Measurements from ENCODE around the gene UNKL.
A peak's percentile ranks its signal among the peaks of the same experiment; 100 is the strongest.

UNKL gene

DNA sequence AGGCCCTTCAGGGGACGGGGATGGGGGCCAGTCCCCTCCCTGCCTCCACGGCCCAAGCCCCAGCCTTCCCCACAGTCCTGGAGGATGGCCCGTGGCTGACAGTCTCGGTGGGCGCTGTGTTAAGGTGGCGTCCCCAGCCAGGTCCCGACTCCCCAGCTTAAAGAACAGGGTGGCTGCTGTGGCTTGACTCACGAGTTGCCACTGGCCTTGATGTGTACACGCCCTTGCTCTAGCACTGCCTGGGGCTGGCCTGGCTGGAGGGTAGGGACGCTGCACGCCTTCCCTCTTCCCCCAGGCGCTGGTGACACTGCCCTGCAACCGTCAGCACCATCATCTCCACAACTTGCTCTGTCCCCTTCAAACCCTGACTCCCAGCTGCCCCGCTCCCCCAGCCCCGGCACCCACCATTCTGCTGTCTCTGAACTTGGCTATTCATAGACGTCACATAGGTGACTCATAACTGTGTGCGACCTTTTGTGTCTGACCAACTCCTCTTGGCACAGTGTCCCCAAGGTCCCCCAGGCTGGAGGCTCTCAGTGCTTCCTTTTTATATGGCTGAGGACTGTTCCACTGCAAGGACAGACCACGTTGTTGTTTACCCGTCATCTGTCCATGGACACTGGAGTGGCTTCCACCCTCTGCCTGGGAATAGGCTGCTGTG, 56.5 kb downstream of the UNKL start:
- in situ Hi-C loops (cut with MboI; ENCODE audit: low sequenced_read_pairs) = no loop called here
- Histone ChIP-seq H3K4me1 (no peaks in the 10 kb centered on the region), H3K9me3 (no peaks in the 10 kb centered on the region), H3K36me3 (replicated peaks) (peaks cover 24% of the 10 kb centered on the region), H3K27me3 (ENCODE audit: low read depth) (no peaks in the 10 kb centered on the region), H3K4me3 (no peak overlapping the region)
- DNase-seq (ENCODE audit: low spot score in 2 of 2) = no peak

DNA sequence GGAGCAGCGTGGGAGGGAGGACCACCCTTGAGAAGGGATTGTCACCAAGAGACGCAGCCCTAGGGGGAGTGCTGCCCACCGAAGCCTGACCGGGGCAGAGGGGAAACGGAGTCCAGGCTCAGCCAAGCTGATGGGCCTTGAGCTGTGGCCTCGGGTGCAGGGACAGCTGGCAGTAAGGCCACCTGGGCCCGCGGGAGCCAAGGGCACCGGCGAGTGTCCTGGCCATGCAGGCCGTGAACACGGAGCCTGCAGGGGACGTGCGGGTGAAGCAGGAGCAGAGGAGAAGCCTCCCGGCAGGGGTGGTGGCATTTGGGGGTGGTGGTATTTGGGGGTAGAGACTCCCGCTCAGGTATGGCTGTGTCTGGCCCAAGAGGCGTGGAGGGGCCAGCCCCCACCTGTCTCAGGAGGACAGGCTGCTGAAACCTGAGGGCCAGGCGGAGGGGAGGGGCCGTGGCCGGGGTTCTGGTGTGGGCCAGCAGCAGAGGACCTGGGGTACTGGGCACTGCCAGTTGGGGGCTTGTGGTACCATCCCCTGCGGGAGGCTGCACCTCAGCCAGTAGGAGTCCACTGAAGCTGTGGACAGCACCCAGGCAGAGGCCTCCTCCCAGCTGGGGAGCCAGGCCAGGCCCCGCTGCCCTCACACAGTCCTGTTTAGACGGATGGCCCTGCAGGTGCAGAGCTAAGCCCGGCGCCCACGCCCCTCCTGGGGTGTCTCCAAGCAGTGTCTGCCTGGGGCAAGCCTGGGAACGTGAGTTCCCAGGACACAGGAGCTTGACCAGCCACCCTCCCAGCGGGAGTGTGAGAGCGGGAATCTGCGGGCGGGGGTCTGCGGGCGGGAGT, 58.2 kb downstream of the UNKL start:
- H3K4me1 ChIP-seq = no peaks in the 10 kb centered on the region
- H3K9me3 ChIP-seq = no peaks in the 10 kb centered on the region
- H3K4me3 ChIP-seq = no peak overlapping the region
- no peak for DNase-seq (ENCODE audit: low spot score in 2 of 2)
- in situ Hi-C loops (cut with MboI; ENCODE audit: low sequenced_read_pairs) = no loop called here
- no peaks in the 10 kb centered on the region for H3K27me3 ChIP-seq (ENCODE audit: low read depth)
- peaks cover 9% of the 10 kb centered on the region for H3K36me3 ChIP-seq (replicated peaks)

DNA sequence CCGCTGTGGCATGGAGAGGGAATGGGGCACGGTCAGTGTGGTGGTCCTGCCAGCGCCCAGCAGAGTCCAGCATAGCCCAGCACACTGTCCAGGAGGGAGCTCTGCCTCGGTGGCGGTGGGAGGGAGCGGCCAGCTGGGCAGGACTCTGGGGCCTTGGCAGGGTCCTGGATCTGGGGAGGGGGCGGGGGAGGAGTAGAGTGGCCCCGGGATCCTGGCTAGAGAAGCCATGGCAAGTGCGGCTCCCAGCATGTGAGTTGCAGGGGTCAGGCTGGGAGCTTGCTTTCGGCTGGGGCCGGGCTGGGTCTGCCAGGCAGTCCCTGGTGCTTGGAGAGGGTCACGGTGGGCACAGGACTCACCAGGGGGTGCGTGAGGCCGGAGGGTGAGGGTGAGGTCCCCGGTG, 58.9 kb downstream of the UNKL start:
- Histone ChIP-seq H3K4me3 (no peak overlapping the region), H3K4me1 (peaks cover 4% of the 10 kb centered on the region; the same call in 1 of the 2 replicates), H3K9me3 (no peaks in the 10 kb centered on the region), H3K27me3 (ENCODE audit: low read depth) (no peaks in the 10 kb centered on the region), H3K36me3 (replicated peaks) (peaks cover 2% of the 10 kb centered on the region)
- in situ Hi-C loops (cut with MboI; ENCODE audit: low sequenced_read_pairs) = no loop called here
- DNase-seq (ENCODE audit: low spot score in 2 of 2) = no peak

DNA sequence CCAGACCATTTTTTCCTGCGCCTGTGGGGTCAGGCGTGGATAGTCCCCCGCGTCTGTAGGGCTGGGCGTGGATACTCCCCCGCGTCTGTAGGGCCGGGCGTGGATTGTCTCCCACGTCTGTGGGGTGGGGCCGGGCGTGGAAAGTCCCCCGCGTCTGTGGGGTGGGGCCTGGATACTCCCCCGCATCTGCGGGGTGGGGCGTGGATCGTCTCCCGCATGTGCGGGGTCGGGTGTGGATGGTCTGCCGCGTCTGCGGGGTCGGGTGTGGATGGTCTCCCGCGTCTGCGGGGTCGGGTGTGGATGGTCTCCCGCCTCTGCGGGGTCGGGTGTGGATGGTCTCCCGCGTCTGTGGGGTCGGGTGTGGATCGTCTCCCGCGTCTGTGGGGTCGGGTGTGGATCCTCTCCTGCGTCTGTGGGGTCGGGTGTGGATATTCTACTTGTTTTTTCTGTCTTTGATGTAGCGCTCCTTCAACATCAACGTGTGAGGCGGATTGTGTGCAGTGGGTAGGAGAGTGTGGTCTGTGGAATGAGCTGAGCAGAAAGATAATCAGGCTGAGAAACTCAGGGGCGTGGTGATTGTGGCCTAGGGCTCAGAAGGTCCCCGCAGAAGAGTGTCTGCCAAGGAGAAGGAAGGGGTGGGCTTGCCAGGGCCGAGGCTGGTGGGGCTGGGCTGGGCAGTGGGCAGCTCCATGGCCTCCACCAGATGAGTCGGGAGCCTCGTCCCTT, 59.5 kb downstream of the UNKL start:
- H3K9me3 ChIP-seq = no peaks in the 10 kb centered on the region
- no peak overlapping the region for H3K4me3 ChIP-seq
- H3K36me3 ChIP-seq (replicated peaks) = no peaks in the 10 kb centered on the region; the same call in none of the 2 replicates
- in situ Hi-C loops (cut with MboI; ENCODE audit: low sequenced_read_pairs) = no loop called here
- H3K27me3 ChIP-seq (ENCODE audit: low read depth) = no peaks in the 10 kb centered on the region
- peaks cover 4% of the 10 kb centered on the region; the same call in 1 of the 2 replicates for H3K4me1 ChIP-seq
- DNase-seq (ENCODE audit: low spot score in 2 of 2) = no peak

DNA sequence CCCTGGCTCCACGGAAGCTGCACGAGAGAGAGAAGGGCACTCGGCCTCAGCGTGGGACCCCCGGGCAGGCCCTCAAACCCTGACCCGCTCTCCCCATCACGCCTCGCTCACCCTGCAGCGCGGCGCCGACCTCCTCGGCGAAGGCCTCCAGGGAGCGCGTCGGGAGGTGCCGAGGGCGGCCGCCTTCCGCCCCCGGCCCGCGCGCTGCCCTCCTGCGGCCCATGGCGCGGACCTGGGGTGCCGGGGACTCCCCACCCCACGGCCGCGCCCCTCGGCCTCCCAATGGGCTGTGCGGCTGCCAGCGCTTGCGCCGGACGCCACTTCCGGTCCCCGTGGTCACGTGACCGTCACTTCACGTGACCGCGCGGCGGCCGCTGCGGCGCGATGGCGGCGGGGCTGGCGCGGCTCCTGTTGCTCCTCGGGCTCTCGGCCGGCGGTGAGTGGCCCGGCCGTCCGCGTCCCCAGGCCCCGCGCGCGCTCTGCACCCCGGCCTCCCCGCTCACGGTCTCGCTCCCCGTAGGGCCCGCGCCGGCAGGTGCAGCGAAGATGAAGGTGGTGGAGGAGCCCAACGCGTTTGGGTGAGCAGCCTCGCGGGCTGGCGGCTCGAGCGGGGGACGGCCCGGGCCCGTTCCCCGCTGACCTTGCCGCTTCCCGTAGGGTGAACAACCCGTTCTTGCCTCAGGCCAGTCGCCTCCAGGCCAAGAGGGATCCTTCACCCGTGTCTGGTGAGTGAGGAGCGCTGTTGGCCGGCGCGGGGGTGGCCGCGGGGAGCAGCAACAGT, 62.7 kb downstream of the UNKL start, which contains the start of the genes GNPTG and TSR3:
TSS of gene GNPTG (plus strand) at position 350 of the 781 bp plus-strand sequence. CDS start at position 385, 35 bp downstream.
TSS of gene TSR3 (minus strand) at position 297 of the 781 bp plus-strand sequence. CDS start at position 223, 74 bp downstream.
- H3K4me1 ChIP-seq = peaks cover 4% of the 10 kb centered on the region; the same call in 1 of the 2 replicates
- in situ Hi-C loops (cut with MboI; ENCODE audit: low sequenced_read_pairs) = no loop called here
- H3K9me3 ChIP-seq = no peaks in the 10 kb centered on the region
- H3K27me3 ChIP-seq (ENCODE audit: low read depth) = no peaks in the 10 kb centered on the region
- H3K4me3 ChIP-seq = peak within 1 kb of the TSS; percentile 64
- peaks cover 14% of the 10 kb centered on the region for H3K36me3 ChIP-seq (replicated peaks)
- DNase-seq (ENCODE audit: low spot score in 2 of 2) = peak; percentile 49 to 83

DNA sequence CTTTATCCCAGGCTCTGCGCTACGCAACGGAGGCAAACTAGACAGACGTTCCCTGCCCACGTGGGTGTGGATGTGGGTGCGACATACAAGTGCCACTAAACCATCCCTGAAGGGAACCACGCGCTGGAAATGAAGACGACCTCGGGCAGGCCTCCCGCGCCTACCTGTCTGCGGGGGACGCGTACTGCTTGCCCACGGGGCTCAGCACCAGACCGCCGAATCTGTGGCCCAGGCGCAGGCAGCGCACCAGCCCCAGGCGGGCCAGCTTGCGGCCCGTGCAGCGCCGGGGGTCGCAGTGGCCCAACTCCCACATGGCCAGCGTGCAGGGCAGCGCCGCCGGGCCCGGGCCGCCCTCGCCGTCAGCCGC, 63.3 kb downstream of the UNKL start:
- no peak for DNase-seq (ENCODE audit: low spot score in 2 of 2)
- Histone ChIP-seq H3K4me3 (peak overlapping the region; percentile 64), H3K9me3 (no peaks in the 10 kb centered on the region), H3K36me3 (replicated peaks) (peaks cover 14% of the 10 kb centered on the region), H3K4me1 (peaks cover 4% of the 10 kb centered on the region; the same call in 1 of the 2 replicates), H3K27me3 (ENCODE audit: low read depth) (no peaks in the 10 kb centered on the region)
- in situ Hi-C loops (cut with MboI; ENCODE audit: low sequenced_read_pairs) = no loop called here

DNA sequence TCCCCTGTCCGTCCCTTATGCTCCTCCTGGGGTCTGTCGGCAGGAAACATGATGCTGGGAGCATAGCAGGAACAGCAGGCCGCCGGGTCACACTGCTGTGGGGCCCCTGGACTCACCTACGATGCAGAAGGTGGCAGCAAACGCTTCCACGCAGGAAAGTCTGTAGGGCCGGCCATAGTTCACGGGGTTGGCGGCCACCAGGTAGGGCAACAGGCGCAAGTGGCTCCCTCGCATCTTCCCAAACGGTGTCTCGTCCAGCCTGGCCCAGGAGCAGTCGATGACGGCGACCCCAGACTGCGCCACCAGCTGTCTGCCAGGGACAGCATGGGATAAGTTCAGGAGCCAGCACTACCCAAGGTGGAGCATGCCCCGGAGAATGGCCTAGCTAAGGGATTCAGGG, 63.8 kb downstream of the UNKL start:
- no peaks in the 10 kb centered on the region for H3K9me3 ChIP-seq
- peak overlapping the region; percentile 64 for H3K4me3 ChIP-seq
- in situ Hi-C loops (cut with MboI; ENCODE audit: low sequenced_read_pairs) = no loop called here
- peaks cover 4% of the 10 kb centered on the region; the same call in 1 of the 2 replicates for H3K4me1 ChIP-seq
- no peak for DNase-seq (ENCODE audit: low spot score in 2 of 2)
- H3K27me3 ChIP-seq (ENCODE audit: low read depth) = no peaks in the 10 kb centered on the region
- H3K36me3 ChIP-seq (replicated peaks) = peaks cover 14% of the 10 kb centered on the region

DNA sequence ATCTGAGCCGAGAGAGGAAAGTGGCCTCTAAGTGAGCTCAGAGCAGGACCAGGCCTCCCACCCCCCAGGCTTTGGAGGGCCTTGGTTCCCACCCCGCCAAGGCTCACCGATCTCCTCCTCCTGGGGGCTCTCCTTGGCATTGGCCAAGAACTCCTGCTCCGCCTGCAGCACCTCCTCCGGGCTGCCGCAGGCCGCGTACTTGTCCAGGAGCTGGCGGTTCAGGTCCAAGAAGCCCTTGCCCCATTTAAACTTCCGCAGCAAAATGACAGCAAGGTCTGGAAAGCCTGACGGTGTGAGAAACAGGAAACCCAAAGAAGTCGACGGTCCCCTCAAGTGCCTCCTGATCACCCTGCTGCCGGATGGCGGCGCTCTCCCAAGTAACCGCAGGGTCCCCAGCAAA, 64.6 kb downstream of the UNKL start:
- H3K4me3 ChIP-seq = no peak overlapping the region
- H3K4me1 ChIP-seq = peaks cover 4% of the 10 kb centered on the region; the same call in 1 of the 2 replicates
- no peak for DNase-seq (ENCODE audit: low spot score in 2 of 2)
- H3K36me3 ChIP-seq (replicated peaks) = peaks cover 14% of the 10 kb centered on the region
- in situ Hi-C loops (cut with MboI; ENCODE audit: low sequenced_read_pairs) = no loop called here
- H3K27me3 ChIP-seq (ENCODE audit: low read depth) = no peaks in the 10 kb centered on the region
- H3K9me3 ChIP-seq = no peaks in the 10 kb centered on the region

DNA sequence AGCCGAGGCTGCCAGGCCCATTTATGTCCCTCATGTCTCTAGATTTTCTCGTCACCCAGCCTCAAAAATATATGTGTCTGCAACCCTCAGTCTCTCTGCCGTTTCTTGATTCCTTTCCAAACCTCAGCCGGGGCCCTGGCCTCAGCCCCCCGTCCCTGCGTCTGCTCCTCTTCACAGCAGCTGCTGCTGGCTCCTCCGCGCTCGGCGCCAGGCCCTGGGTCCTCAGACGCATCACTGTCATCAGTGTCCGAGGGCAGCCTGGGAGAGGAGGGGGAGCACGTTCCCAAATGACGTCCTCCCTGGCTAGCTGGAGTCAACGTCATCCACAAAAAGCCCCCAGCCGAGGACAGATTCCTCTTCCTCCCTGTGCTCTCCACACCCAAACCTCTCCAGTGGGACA, 65.2 kb downstream of the UNKL start:
- in situ Hi-C loops (cut with MboI; ENCODE audit: low sequenced_read_pairs) = no loop called here
- no peak overlapping the region for H3K4me3 ChIP-seq
- no peak for DNase-seq (ENCODE audit: low spot score in 2 of 2)
- no peaks in the 10 kb centered on the region for H3K27me3 ChIP-seq (ENCODE audit: low read depth)
- H3K9me3 ChIP-seq = no peaks in the 10 kb centered on the region
- peaks cover 4% of the 10 kb centered on the region; the same call in 1 of the 2 replicates for H3K4me1 ChIP-seq
- peaks cover 14% of the 10 kb centered on the region for H3K36me3 ChIP-seq (replicated peaks)

DNA sequence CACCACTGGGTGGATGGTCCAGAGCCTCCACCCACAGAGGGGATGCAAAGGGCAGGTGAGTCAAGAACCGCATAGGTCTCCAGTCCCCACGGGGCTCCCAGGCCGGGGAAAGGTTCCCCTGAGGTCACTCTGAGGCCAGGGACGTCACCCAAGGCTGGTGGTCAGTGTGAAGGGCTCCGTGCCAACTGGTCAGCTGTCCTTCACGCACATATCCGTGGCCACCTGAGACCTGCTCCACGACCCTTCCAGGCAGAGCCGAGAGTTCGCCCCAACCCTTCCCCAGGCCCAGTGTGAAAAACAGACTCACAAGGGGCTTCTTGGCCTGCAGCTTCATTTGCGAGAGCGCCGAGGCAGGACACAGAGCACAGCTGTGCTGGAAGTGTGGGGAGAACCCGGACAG, 65.6 kb downstream of the UNKL start:
- no peaks in the 10 kb centered on the region for H3K27me3 ChIP-seq (ENCODE audit: low read depth)
- no peak overlapping the region for H3K4me3 ChIP-seq
- H3K9me3 ChIP-seq = no peaks in the 10 kb centered on the region
- DNase-seq (ENCODE audit: low spot score in 2 of 2) = no peak
- in situ Hi-C loops (cut with MboI; ENCODE audit: low sequenced_read_pairs) = no loop called here
- peaks cover 14% of the 10 kb centered on the region for H3K36me3 ChIP-seq (replicated peaks)
- H3K4me1 ChIP-seq = peaks cover 4% of the 10 kb centered on the region; the same call in 1 of the 2 replicates

DNA sequence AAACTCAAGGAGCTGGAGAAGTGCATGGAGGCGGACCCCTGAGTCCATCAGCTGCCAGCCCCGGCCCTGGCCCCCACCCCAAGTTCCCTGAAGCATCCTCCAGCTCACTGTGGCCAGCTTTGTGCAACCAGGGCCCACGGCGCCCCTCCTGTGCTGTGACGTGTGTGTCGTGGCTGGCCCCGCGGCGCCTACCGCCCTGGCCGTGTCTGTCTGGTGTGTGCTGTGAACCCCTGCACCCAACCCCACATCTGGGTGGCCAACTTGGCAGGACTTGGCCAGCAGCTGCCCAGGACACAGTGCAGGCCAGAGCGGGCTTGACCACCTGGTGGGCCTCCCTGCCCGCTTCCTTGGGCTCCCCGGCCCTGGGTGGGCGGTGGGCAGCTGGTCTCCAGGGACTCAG, 66.1 kb downstream of the UNKL start:
- no peaks in the 10 kb centered on the region for H3K27me3 ChIP-seq (ENCODE audit: low read depth)
- no peak for DNase-seq (ENCODE audit: low spot score in 2 of 2)
- peaks cover 14% of the 10 kb centered on the region for H3K36me3 ChIP-seq (replicated peaks)
- H3K4me3 ChIP-seq = no peak overlapping the region
- no peaks in the 10 kb centered on the region for H3K9me3 ChIP-seq
- in situ Hi-C loops (cut with MboI; ENCODE audit: low sequenced_read_pairs) = no loop called here
- peaks cover 5% of the 10 kb centered on the region for H3K4me1 ChIP-seq

DNA sequence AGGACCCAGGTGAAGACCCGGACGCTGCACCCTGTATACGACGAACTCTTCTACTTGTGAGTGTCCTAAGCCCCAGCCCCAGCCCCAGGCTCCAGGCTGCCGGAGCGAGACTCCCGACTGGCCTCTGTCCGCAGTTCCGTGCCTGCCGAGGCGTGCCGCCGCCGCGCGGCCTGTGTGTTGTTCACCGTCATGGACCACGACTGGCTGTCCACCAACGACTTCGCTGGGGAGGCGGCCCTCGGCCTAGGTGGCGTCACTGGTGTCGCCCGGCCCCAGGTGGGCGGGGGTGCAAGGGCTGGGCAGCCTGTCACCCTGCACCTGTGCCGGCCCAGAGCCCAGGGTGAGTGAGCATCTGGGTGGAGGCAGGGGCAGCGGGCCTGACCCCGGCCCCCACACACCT, 66.5 kb downstream of the UNKL start:
- Histone ChIP-seq H3K27me3 (ENCODE audit: low read depth) (no peaks in the 10 kb centered on the region), H3K36me3 (replicated peaks) (peaks cover 14% of the 10 kb centered on the region), H3K4me1 (peaks cover 7% of the 10 kb centered on the region), H3K4me3 (no peak overlapping the region), H3K9me3 (no peaks in the 10 kb centered on the region)
- in situ Hi-C loops (cut with MboI; ENCODE audit: low sequenced_read_pairs) = no loop called here
- no peak for DNase-seq (ENCODE audit: low spot score in 2 of 2)

DNA sequence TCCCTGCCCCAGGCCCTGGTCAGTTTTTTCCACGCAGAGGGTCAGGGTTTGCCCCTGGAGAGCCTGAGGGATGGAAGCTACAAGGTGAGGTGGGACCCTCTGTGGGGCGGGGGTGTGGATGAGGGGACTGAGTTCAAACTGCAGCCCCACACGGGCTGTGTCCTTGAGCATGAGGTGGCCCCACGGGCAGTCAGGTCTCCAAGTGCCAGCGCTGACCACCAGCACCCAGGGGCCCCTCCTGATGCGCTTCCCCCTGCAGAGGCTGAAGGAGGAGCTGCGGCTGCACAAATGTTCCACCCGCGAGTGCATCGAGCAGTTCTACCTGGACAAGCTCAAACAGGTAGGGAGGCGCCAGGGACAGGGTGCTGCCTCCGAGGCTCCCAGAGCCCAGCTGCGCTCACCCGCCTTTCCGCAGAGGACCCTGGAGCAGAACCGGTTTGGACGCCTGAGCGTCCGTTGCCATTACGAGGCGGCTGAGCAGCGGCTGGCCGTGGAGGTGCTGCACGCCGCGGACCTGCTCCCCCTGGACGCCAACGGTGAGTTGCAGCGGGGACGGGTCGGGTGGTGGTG, 67.1 kb downstream of the UNKL start:
- no peak overlapping the region for H3K4me3 ChIP-seq
- H3K9me3 ChIP-seq = no peaks in the 10 kb centered on the region
- peaks cover 14% of the 10 kb centered on the region for H3K36me3 ChIP-seq (replicated peaks)
- no peaks in the 10 kb centered on the region for H3K27me3 ChIP-seq (ENCODE audit: low read depth)
- in situ Hi-C loops (cut with MboI; ENCODE audit: low sequenced_read_pairs) = no loop called here
- no peak for DNase-seq (ENCODE audit: low spot score in 2 of 2)
- H3K4me1 ChIP-seq = peaks cover 11% of the 10 kb centered on the region

All from HAP-1 (cell line).